DND-41 (cell line): ENCODE results near the gene TPRN.

Experiments used
- ATAC-seq: fragments of 200-7000 bp; cut with Tn5 transposase; 3 replicates; pipeline ENCODE4 v1.9.1; 2021; ENCODE audit warnings: low read depth; ENCODE audit not compliant: insufficient read depth
- DNase-seq: peaks from one replicate; pipeline ENCODE4 v3.0.0-alpha.2; 2020
- H2AFZ ChIP-seq: 2 replicates; pipeline ENCODE4 v1.6.0; 2012; ENCODE audit warnings: low read depth, low read length
- H3K27ac ChIP-seq: 2 replicates; pipeline ENCODE4 v1.5.1; 2012; ENCODE audit warnings: low read length, inconsistent platforms
- H3K27me3 ChIP-seq: fragments of 200-600 bp; sonication (generic); 2 replicates; pipeline ENCODE4 v1.6.0; 2012; ENCODE audit warnings: low read length, mild to moderate bottlenecking, inconsistent platforms; ENCODE audit not compliant: insufficient read depth, poor library complexity
- H3K36me3 ChIP-seq: 2 replicates; pipeline ENCODE4 v1.5.1; 2012; ENCODE audit warnings: low read length, inconsistent platforms; ENCODE audit not compliant: insufficient read depth
- H3K4me1 ChIP-seq: 2 replicates; pipeline ENCODE4 v1.5.1; 2012; ENCODE audit warnings: mild to moderate bottlenecking, low read length; ENCODE audit not compliant: insufficient read depth
- H3K4me2 ChIP-seq: 2 replicates; pipeline ENCODE4 v1.6.0; 2012; ENCODE audit warnings: mild to moderate bottlenecking, moderate library complexity, low read length, inconsistent platforms; ENCODE audit not compliant: insufficient read depth
- H3K4me3 ChIP-seq, 2 experiments: fragments of 200-600 bp in 1 of 2; shearing (Covaris generic) in 1 of 2; 2 replicates each; pipeline ENCODE4 v1.5.1; 2012 to 2016; ENCODE audit warnings: inconsistent platforms in 2 of 2, low read length in 2 of 2, mild to moderate bottlenecking in 2 of 2, low read depth in 1 of 2, moderate library complexity in 1 of 2
- H3K79me2 ChIP-seq: 2 replicates; pipeline ENCODE4 v1.6.0; 2012; ENCODE audit warnings: low read length, inconsistent platforms; ENCODE audit not compliant: insufficient read depth
- H3K9ac ChIP-seq: 2 replicates; pipeline ENCODE4 v1.6.0; 2012; ENCODE audit warnings: low read depth, mild to moderate bottlenecking, inconsistent platforms, low read length, moderate library complexity
- H3K9me3 ChIP-seq: 2 replicates; pipeline ENCODE4 v1.5.1; 2012; ENCODE audit warnings: low read length, moderate library complexity, mild to moderate bottlenecking, inconsistent platforms; ENCODE audit not compliant: insufficient read depth, severe bottlenecking
- H4K20me1 ChIP-seq: 2 replicates; pipeline ENCODE4 v1.6.0; 2012; ENCODE audit warnings: low read length; ENCODE audit not compliant: insufficient read depth
- CTCF ChIP-seq: IDR thresholded peaks from 2 replicates; pipeline ENCODE4 v1.5.1; 2012; ENCODE audit warnings: borderline replicate concordance, low read length, moderate library complexity, mild to moderate bottlenecking; ENCODE audit not compliant: poor library complexity, severe bottlenecking; ENCODE audit errors: extremely low read depth
- EZH2 ChIP-seq: IDR thresholded peaks from 3 replicates; pipeline ENCODE4 v1.6.1; 2012; ENCODE audit warnings: borderline replicate concordance, low read depth, mild to moderate bottlenecking, moderate library complexity, low read length, inconsistent platforms; ENCODE audit not compliant: severe bottlenecking

The TPRN gene

GRCh38 chr9:137221095-137221505, 20.6 kb upstream of the TPRN start:
- no peak overlapping the region for H2AFZ ChIP-seq
- ATAC-seq = no peak
- peaks cover 17% of the 10 kb centered on the region for H3K4me1 ChIP-seq
- no peaks in the 10 kb centered on the region for H3K27me3 ChIP-seq
- no peak overlapping the region for H3K27ac ChIP-seq
- no peaks in the 10 kb centered on the region; the same call in 1 of the 2 replicates for H4K20me1 ChIP-seq
- no peak for TF ChIP-seq EZH2
- no peak for TF ChIP-seq CTCF
- no peaks in the 10 kb centered on the region for H3K79me2 ChIP-seq
- no peak overlapping the region for H3K9ac ChIP-seq
- DNase-seq = no peak
- no peak overlapping the region for H3K4me2 ChIP-seq
- no peak overlapping the region for H3K4me3 ChIP-seq
- no peaks in the 10 kb centered on the region for H3K9me3 ChIP-seq
- peaks cover under 1% of the 10 kb centered on the region; the same call in 1 of the 2 replicates for H3K36me3 ChIP-seq

GRCh38 chr9:137220317-137221094, 20.0 kb upstream of the TPRN start:
- no peaks in the 10 kb centered on the region for H3K79me2 ChIP-seq
- no peaks in the 10 kb centered on the region for H3K27me3 ChIP-seq
- H4K20me1 ChIP-seq = no peaks in the 10 kb centered on the region; the same call in 1 of the 2 replicates
- no peak for ATAC-seq
- H3K9me3 ChIP-seq = no peaks in the 10 kb centered on the region
- H3K27ac ChIP-seq = no peak overlapping the region
- H3K9ac ChIP-seq = no peak overlapping the region
- no peak for DNase-seq
- H3K4me3 ChIP-seq = no peak overlapping the region
- H3K4me2 ChIP-seq = no peak overlapping the region
- H2AFZ ChIP-seq = no peak overlapping the region
- peaks cover 17% of the 10 kb centered on the region for H3K4me1 ChIP-seq
- peaks cover 7% of the 10 kb centered on the region for H3K36me3 ChIP-seq
- TF ChIP-seq CTCF (no peak), EZH2 (no peak)

GRCh38 chr9:137219757-137220316, 19.3 kb upstream of the TPRN start:
- peaks cover 11% of the 10 kb centered on the region for H3K36me3 ChIP-seq
- H3K9me3 ChIP-seq = no peaks in the 10 kb centered on the region
- TF ChIP-seq CTCF = no peak
- no peak for TF ChIP-seq EZH2
- no peaks in the 10 kb centered on the region for H3K79me2 ChIP-seq
- peaks cover 17% of the 10 kb centered on the region for H3K4me1 ChIP-seq
- no peak overlapping the region for H3K4me3 ChIP-seq
- no peak overlapping the region for H3K9ac ChIP-seq
- ATAC-seq (no peak), DNase-seq (no peak)
- H3K27ac ChIP-seq = no peak overlapping the region
- no peaks in the 10 kb centered on the region for H3K27me3 ChIP-seq
- no peak overlapping the region for H2AFZ ChIP-seq
- H3K4me2 ChIP-seq = no peak overlapping the region
- no peaks in the 10 kb centered on the region; the same call in 1 of the 2 replicates for H4K20me1 ChIP-seq
